Tracheal epithelial cell (primary cell): ENCODE data around the gene TADA2A. TPM values are rescaled to one million over a fixed set of nuclear protein-coding genes. Genes with fewer than 3 reads are reported as not detected.

Experiments
- total RNA-seq: library from RNA; depleted of rRNA; stranded (reverse); fragments of >200 nt; gene quantifications from 2 replicates; pipeline ENCODE4 v1.2.1, GENCODE V29; 2014

The TADA2A gene
- total RNA-seq = 11.6 and 14.3 TPM in 2 replicates

GRCh38 chr17:37406635-37407461 is at the start of gene TADA2A, which contains the start of gene ACACA:
Gene TADA2A (plus strand): TSS chr17:37406886. CDS start chr17:37411366, 4,480 bp downstream.
Gene ACACA (minus strand): TSS chr17:37406836. CDS start chr17:37406299, 537 bp downstream.

GRCh38 chr17:37375706-37376105 is 31.0 kb upstream of the TADA2A start, which contains the start of gene C17orf78:
Gene C17orf78 (plus strand): TSS chr17:37375985. CDS start chr17:37376093, 108 bp downstream.

GRCh38 chr17:37489197-37490001 is 82.7 kb downstream of the TADA2A start, which contains the start of gene DUSP14:
Gene DUSP14 (plus strand): TSS chr17:37489891. CDS start chr17:37512273, 22,382 bp downstream.

Other genes starting within 250 kb of the TADA2A start
- gene C17orf78, start 30.9 kb upstream of the TADA2A start, total RNA-seq = not detected in 2 replicates
- 51.8 and 68.6 TPM in 2 replicates for gene ACACA, start 50 bp upstream of the TADA2A start, total RNA-seq
- gene DUSP14, start 83.0 kb downstream of the TADA2A start, total RNA-seq = 47.7 and 109 TPM in 2 replicates
- 6.3 and 8.3 TPM in 2 replicates for gene SYNRG, start 202.5 kb downstream of the TADA2A start, total RNA-seq
- 14.3 and 24.6 TPM in 2 replicates for gene DDX52, start 236.6 kb downstream of the TADA2A start, total RNA-seq